Stimulated activated CD8-positive, alpha-beta memory T cell treated with anti-CD3 and anti-CD28 coated beads, Interleukin-12 subunit alpha, Interleukin-12 subunit beta, amount 100 ng/mL, for 1 hour (primary cell): ENCODE results near the gene SRPRA.
"Not testable (repeated sequence)": the region's sequence is repeated elsewhere in the genome, so short reads cannot be mapped to it uniquely, and the experiment has no call there.

Experiments
- DNase-seq: peaks from one replicate; pipeline ENCODE4 v3.0.0-alpha.2; 2020; ENCODE audit warnings: low read depth

Gene SRPRA

DNA sequence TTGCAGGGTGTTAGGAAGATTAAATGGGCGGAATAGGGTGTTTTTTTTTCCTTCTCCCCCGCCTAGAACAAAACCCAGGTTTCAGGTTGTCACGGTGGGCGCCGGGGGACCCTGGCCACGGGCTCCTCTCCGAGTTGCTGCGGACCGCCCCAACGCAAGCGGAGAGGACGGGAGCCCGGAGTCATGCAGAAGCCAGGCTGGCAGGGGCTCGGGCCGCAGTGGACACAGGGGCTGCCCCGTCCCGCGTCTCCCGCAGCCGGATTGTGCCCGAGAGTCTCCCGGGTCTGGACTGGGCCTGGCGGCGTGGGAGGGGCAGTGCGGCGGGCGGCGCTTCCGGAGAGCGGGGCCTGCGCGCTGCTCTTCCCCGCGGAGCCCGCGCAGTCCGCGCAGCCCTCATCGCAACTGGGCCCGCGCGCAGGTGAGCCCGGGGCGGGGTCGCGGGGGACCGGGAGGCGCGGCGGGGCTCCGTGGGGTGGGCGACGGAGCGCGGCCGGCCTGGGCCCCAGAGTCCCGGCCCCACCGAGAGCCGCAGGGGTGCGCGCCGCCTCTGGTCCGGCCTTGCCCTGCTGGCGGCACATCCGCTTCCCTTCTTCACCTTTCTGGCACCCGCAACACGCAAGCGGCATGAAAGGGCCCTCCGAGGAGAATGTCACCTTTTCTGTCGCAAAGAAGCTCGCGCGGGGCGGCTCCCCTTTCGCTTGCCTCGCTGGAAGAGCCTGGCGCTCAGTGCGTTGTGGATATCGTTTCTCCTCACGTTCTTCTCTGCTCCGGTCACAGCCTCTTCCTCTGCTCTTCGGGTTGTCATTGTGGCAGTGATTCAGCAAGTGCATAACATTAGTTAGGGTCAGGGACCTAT, 14.3 kb upstream of the SRPRA start, which contains the start of gene TIRAP:
TSS of gene TIRAP (plus strand) at position 358 of the 856 bp plus-strand sequence. CDS start 7,802 bp downstream, outside the sequence.
- peak; percentile 39 for DNase-seq

- DNase-seq = no peak
Observed at GRCh38 chr11:126282361-126282735, 13.7 kb upstream of the SRPRA start.

DNA sequence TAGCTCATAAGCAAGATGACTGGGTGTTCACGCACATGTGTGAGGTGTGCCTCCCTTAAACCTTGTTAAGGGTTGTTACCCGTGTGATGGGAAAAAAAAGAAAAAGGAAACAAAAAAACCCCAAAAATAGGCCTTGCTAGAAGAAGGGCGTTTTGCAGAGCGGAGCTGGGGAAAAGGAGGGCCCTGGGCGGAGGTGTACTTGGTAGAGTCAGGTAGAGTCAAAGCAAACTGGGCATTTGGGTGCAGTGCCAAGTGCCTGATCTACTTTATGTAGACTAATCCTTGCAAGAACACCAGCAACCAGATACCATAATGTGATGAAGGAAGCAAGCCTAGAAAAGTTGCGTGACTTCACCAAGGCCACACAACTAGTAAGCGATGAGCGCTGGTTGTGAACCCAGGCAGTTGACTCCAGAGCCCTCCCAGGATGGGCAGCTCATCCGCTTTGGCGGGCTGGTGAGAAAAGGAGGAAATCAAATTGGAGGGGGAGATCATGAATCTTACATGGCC, 13.0 kb upstream of the SRPRA start:
- DNase-seq = no peak

DNA sequence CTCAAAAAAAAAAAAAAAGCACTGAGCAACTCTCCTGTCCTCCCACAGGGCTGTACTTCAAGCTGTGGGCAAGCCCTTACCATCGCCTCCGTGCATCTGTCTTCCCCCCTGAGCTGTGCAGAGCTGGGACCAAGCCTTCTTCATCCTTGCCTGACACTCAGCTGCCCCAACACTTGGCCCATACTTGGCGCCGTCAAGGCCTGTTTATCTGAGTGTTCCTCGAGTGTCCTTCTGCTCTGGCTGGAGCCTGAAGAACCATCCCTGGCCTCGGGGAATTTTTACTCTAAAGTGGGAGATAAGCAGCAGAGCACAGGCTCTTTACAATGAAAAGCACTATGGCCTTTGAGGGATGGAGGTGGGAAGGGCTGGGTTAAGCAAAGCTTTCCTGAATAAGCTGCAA, 12.6 kb upstream of the SRPRA start:
- no peak for DNase-seq

DNA sequence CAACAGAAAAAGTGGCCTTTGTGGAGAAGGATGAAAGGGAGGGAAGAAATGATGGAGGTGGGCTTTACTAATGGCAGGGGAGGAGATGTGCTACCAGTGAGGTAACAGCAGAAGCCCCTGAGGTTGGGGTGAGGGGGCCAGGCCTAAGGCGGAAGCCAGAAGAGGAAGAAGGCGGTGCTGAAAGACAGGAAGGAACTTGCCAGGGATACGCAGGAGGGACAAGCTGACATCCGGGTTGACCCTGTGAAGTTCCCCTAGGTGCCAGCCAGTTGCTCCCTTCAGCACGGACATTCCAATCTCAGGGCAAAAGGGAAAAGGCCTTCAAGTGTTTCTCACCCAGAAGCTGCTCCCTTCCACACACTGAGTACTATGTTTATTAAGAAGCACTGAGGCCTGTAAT, 11.9 kb upstream of the SRPRA start:
- DNase-seq = no peak

GRCh38 chr11:126279191-126279590, 10.5 kb upstream of the SRPRA start:
- DNase-seq = no peak

GRCh38 chr11:126277780-126278179, 9.1 kb upstream of the SRPRA start:
- no peak for DNase-seq

GRCh38 chr11:126277322-126277721, 8.6 kb upstream of the SRPRA start:
- DNase-seq = no peak

DNA sequence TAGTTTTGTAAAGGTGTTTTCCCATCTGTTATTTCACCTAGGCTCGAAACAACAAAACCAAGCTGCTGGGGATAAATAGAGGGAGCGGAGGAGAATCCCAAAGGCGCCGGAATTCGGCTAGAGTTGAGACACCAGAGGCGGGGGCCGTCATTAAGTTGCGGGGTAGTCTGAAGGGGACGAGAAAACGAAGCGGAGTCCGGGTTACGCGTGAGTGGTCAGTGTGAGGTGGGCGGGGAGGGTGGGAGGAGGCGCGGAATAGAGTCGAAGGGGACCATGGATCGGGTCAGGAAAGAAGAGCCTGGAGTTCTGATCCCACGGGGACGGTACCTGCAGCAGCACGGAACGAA, 361 bp downstream of the SRPRA start:
- no peak for DNase-seq

GRCh38 chr11:126267650-126268049, 1.0 kb downstream of the SRPRA start:
- no peak for DNase-seq

- no peak for DNase-seq
Observed at GRCh38 chr11:126265811-126266210, 2.9 kb downstream of the SRPRA start.

GRCh38 chr11:126263489-126263888, 5.2 kb downstream of the SRPRA start:
- DNase-seq = no peak

DNA sequence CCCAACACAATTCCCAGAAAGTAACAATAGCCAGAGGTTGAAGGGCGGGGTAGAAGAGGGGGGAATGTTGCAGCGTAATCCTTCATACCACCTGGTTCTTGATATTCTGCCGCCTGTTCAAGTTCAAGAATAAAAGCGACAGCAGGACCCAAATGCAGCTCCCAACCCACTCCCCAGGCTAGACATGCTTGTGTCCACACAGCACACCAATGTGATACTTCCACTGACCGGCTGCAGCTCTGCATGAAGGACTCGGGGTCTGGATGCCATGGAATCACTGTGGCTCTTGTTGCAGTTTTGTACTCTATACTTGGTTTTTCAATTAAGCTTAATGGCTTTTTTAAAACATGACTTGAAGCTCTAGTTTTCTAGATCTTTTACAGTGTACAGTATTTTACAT, 6.5 kb downstream of the SRPRA start:
- no peak for DNase-seq

- DNase-seq = no peak
Observed at GRCh38 chr11:126257764-126258163, 10.9 kb downstream of the SRPRA start.

DNA sequence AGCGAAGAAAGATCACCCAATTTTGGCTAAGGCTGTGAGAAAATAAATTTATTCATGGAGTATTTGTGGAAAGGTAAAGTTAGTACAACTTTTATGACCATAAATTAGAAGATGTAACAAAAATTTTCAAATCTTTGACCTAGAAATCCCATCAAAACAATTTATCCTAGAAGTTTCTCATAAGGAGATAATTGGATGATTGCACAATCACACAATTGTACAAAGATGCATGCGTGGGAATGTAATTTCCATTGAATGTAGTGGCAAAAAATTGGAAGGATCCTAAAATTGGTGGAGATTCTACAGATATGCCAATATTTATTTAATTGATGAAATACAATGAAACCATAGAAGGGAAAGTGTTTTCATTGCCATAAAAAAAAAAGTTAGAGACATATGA, 11.6 kb downstream of the SRPRA start:
- DNase-seq = no peak

GRCh38 chr11:126256216-126256615, 12.5 kb downstream of the SRPRA start:
- DNase-seq = no peak

GRCh38 chr11:126255507-126255906, 13.2 kb downstream of the SRPRA start:
- not testable (repeated sequence) for DNase-seq

DNA sequence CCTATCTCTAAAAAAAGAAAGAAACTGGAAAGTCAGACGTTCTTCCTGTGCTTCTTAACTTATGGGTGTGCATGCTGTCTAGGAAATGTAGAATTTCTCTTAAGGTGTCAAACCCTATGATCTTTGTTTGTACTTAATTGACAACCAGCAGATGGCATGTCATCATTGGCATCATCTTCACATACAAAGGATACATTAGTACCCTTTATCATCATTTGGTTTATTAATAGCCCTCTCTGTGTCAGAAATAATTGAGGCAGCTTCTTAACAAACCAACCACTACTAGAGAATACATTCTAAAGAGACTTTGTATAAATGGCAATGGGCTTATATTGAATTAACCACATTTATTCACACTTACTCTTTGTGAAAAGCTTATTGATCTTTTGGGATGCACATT, 13.9 kb downstream of the SRPRA start:
- DNase-seq = no peak

DNA sequence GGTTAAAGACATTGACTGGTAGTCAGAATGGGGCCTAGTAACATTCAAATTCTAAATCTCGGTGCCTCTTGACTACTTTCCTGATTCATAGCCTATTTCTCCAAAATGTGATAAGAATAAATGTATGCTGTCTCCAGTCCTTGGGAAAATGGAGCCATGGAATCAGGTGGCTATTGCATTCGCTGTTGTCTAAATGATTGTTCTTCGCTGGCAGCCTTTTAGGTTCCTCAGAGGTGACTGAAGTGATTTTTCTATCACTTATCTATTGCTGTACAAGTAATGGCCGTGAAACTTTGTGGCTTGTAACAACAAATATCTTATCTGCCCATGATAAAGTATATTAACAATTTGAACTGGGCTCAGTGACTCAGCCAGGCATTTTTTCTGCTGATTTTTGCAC, 15.4 kb downstream of the SRPRA start:
- no peak for DNase-seq

- DNase-seq = no peak
Observed at GRCh38 chr11:126246636-126247035, 22.1 kb downstream of the SRPRA start.

- DNase-seq = no peak
Observed at GRCh38 chr11:126233391-126233790, 35.3 kb downstream of the SRPRA start.

DNA sequence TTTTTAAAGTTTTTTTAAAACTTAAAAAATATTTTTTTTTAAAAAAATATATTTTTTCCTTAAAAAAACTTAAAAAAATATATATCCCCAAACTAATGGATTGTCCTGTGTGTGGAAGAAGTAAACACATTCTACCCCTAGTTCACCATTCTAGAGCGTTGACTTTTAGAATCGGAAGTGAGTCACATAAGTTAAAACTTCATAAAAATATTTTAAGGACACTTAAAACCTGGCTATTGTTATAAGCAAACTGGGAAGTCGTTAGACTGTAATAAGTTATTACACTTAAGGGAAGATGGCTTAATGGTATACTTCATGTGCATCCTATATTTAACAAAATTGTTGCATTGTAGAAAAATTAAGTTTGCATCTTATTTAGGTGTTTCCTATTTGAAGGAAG, 36.0 kb downstream of the SRPRA start:
- DNase-seq = no peak

DNA sequence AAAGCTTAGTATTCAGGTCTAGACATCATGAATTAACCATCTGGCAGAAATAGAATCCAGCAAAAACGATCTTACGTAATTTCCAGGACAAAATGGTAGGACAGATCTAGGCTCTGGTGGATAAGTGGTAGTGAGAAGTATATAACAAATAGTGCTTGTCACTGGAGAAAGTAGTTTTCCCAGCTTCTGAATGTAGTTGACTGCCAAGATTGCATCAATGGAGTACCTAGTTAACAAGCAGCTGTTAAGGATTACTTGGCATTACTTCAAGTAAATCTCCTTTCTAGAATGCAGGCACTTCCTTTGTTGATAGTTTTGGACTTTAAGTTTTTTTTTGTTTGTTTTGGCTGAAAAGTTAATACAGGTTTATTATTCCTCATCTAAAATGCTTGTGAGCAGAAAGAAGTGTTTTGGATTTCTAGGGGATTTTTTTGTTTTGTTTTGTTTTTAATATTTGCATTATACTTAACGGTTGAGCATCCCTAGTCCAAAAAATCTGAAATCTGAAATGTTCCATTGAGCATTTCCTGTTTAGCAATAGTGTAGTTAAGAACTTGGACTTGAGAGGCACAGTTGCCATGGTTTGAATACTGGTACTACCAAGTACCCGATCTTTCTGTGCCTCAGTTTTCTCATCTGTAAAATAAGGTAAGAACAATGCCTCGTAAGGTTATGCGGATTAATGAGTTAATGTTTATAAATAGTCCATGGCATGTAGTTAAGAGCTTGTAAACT, 36.8 kb downstream of the SRPRA start:
- no peak for DNase-seq
